Erythroblast (primary cell): ENCODE measurements around the gene LCA5L.

Experiments
- GATA1 ChIP-seq: IDR thresholded peaks from 2 replicates; pipeline ENCODE4 v1.6.1; 2011; ENCODE audit warnings: low read depth, mild to moderate bottlenecking, control low read depth, low read length, moderate library complexity
- POLR2A ChIP-seq: IDR thresholded peaks from 2 replicates; pipeline ENCODE4 v1.6.1; 2011; ENCODE audit warnings: mild to moderate bottlenecking, low read length

GRCh38 chr21:39374046-39374445, 71.5 kb downstream of the LCA5L start:
- TF ChIP-seq POLR2A, result no peak
- no peak for TF ChIP-seq GATA1
